Effector CD8-positive, alpha-beta T cell (primary cell): ENCODE measurements around the gene PUM2.

Experiments
- DNase-seq: peaks from one replicate; lab custom pipeline; 2025; lab: John Stamatoyannopoulos, UW

Gene PUM2

GRCh38 chr2:20343128-20343527, 7.5 kb downstream of the PUM2 start:
- no peak for DNase-seq

DNA sequence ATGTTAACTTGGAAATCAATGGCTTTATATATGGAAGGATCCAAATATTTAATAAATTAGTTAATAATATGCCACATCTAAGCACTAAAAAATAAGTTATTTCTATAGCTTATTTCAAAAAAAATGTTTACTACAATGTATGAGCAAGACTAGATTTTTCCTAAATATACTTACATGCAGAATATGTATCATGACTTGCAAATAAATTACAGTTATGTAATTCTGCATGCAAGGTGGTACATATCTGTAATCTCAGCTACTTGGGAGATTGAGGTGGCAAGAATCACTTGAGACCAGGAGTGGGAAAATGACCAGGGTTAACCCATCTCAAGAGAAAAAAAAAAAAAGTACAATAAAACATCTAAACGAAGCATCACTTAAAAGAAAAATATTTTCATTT, 11.6 kb downstream of the PUM2 start:
- DNase-seq, result no peak

DNA sequence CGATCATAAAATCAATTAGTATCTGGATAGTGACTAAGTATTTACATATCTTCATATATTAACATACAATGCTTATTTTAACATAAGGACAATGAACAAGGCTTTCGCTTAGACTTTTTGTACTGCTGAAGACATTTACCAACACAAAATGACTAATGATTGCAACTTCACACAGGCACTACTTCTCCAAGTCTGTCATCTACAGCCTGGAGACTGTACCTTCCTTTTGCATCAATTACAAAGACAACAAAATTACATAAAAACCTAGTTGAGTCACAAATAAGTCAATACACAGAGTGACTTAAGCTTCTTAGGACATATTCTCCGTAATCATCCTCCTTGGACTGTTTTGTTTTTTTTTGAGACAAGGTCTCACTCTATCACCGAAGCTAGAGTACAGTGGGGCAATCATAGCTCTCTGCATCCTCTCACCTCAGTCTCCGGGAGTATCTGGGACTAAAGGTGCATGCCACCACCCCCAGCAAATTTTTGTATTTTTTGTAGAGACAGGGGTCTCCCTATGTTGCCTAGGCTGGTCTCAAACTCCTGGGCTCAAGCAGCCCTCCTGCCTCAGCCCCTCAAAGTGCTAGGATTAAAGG, 15.9 kb downstream of the PUM2 start:
- DNase-seq, result no peak

GRCh38 chr2:20333738-20334137, 16.9 kb downstream of the PUM2 start:
- no peak for DNase-seq

GRCh38 chr2:20330192-20330591, 20.5 kb downstream of the PUM2 start:
- no peak for DNase-seq

GRCh38 chr2:20327370-20327769, 23.3 kb downstream of the PUM2 start:
- no peak for DNase-seq

DNA sequence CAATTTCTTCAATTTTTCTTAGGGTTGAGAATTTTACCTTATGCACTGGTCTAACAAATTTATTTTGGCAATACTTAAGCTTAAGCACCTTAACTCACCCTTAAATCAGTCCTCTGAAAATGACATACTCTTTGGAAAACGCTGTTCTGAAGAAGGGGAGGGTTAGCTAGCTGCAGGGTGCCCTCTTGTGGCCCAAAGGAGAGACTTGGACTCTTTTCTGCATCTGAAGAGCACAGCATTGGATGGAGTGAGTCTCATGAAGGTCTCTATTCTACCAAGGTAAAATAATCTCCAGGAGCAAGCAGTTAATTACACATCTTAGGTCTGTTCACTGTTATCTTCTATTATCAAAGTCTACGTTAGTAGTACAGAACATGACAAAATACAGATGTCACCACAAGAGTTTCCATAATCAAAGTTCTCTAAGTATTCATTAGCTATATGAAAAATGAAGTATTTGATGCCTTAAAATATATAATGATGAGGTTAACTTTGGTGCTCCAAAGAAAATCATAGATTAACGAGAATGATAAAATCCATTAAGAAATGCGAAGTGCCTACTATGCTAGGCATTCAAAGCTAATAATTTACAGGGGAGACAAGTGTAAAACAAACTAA, 24.4 kb downstream of the PUM2 start:
- DNase-seq, result no peak

GRCh38 chr2:20322527-20323300, 27.9 kb downstream of the PUM2 start:
- DNase-seq, result no peak

- no peak for DNase-seq
Measured at GRCh38 chr2:20317690-20318089, 33.0 kb downstream of the PUM2 start.

GRCh38 chr2:20317197-20317596, 33.4 kb downstream of the PUM2 start:
- DNase-seq, result no peak

GRCh38 chr2:20314562-20315501, 35.8 kb downstream of the PUM2 start:
- no peak for DNase-seq

- DNase-seq, result no peak
Measured at GRCh38 chr2:20313659-20314058, 37.0 kb downstream of the PUM2 start.

DNA sequence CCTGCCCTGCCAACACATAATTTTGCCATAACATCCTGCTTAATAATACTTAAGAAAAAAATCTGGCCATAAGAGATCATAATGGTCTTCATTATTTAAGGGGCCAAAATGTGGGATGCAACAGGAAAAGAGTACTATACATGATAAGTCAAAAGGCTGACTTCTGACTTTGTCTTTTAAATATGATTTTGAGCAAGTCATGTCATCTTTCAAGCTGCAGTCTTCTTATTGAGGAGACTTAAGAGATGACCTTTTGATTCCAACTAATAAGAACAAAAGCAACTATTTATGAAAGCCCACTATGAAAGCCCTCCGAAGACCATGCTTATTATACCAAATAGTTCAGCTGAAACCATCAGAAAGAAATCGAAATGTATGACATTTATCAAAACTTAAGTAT, 41.6 kb downstream of the PUM2 start:
- no peak for DNase-seq

DNA sequence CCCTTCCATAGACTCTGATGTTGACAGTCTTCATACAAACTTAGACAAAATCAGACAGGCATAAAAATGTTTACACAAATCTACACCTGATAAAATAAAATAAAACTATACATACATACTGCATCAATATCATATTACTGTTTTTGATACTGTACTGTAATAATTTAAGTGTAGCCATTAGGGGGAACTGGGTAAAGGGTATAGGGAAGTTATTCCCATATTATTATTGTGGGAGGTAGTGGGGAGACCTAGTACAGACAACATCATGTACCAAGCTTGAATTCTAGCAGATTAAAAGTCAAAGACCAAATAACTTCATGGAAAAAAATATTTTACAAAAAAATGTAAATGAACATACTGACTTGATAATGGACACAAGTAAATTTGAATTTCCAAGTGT, 43.3 kb downstream of the PUM2 start:
- no peak for DNase-seq

DNA sequence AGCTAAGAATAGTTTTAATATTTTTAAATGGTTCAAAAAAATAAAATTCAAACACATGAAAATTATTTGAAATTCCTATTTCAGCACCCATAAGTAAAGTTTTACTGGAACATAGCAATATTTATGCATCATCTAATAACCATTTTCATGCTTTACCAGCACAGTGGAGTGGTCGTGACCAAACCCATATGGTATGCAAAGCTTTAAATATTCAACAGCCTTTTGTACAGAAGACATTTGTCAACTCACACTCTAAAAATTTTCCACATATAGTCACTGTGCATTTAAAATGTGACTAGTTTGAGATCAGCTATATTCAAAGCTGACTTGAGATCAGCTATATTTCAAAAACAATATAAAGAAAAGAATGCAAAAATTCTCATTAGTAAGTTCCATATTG, 46.2 kb downstream of the PUM2 start:
- DNase-seq, result no peak

DNA sequence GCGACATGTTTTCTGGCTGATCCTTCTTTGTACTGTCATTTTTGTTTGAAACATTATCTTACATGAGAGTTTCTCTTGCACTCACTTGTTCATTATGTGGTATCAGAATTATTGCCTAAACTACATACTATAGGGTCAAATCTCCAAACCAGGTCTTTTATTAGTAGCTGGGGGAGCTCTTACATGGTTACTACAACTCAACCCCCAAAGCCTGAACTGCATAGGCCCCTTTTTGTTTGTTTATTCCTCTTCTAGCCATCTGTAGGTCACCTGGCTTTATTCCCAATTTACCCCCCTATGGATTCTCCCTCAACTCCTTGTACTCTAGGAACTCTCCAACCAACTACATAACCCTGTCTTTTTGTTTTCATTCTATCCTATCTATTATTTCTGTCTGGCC, 46.7 kb downstream of the PUM2 start:
- no peak for DNase-seq

DNA sequence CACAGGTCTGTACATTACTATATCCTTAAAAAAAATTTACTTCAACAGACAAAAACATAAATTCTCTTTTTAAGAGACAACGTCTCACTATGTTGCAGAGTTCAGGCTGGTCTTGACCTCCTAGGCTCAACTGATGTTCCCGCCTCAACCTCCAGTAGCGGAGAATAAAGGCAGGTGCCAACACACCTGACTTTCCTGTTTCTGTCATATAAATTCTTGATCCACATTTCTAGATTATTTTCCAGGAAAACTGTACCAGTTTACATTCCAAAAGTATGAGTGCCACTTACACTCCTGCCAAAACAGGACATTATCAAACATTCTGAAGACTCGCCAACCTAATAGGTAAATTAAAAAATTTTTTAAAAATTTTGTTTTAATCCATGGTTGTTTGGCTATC, 48.6 kb downstream of the PUM2 start:
- DNase-seq, result no peak

GRCh38 chr2:20300656-20301055, 50.0 kb downstream of the PUM2 start:
- DNase-seq, result no peak

DNA sequence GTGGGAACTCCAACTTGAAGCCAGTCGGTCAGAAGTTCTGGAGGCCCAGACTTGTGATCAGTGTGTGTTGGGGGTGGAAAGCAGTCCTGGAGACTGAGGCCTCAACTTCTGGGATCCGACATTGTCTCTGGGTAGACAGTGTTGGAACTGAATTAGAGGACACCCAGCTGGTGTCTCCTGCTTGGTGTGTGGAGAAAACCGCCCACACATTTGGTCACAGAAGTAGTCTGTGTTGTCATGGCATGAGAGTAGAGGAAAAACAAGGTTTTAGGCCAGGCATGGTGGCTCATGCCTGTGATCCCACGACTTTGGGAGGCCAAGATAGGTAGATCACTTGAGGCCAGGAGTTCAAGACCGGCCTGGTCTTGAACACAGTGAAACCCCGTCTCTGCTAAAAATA, 51.5 kb downstream of the PUM2 start:
- no peak for DNase-seq

GRCh38 chr2:20294231-20294630, 56.4 kb downstream of the PUM2 start:
- no peak for DNase-seq

DNA sequence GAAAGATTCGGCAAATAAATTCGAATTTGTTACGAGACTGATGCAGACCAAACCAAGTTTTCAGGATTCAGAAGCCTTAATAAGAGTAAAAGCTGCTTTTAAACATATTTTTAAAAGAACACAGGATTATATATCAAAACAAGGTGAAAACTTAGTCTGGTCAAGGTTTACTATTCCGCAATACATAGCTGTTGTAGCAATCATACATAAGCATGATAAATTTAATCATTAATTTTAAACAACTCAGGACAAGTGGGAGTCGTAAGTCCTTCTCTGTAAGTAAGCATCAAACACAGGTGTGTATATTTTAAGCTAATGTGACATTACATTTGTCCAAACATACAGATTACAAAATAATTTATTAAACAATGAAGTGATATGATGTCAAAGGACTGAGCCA, 57.7 kb downstream of the PUM2 start:
- no peak for DNase-seq

GRCh38 chr2:20291846-20292408, 58.7 kb downstream of the PUM2 start:
- DNase-seq, result no peak
